Right atrium auricular region (tissue), 2 donors: ENCODE data around the gene NOS1. TPM values are rescaled to one million over a fixed set of nuclear protein-coding genes. Genes with fewer than 3 reads are reported as not detected.

Experiments used
- DNase-seq: peaks from one replicate; pipeline ENCODE4 v3.0.0-alpha.2; 2019; ENCODE audit warnings: low spot score
- H3K27ac ChIP-seq, 2 donors: fragments of 200-600 bp; sonication (generic); 1 replicate in 1 of 2; 2 replicates in 1 of 2; pipeline ENCODE4 v1.5.1; 2016 to 2019
- H3K27me3 ChIP-seq, 2 donors: fragments of 200-600 bp; sonication (generic); one replicate each; pipeline versions ENCODE4 v1.5.1 to v1.6.0; 2017 to 2019
- H3K36me3 ChIP-seq: fragments of 200-600 bp; sonication (generic); one replicate; pipeline ENCODE4 v1.5.1; 2016
- H3K4me1 ChIP-seq, 2 donors: fragments of 200-600 bp; sonication (generic); one replicate each; pipeline versions ENCODE4 v1.5.1 to v1.6.0; 2017 to 2019
- H3K4me3 ChIP-seq, 2 donors: fragments of 200-600 bp; sonication (generic); 1 replicate in 1 of 2; 2 replicates in 1 of 2; pipeline ENCODE4 v1.5.1; 2017 to 2019; ENCODE audit warnings: mild to moderate bottlenecking in 1 of 2, moderate library complexity in 1 of 2
- H3K9me3 ChIP-seq, 2 donors: fragments of 200-600 bp; sonication (generic); one replicate each; pipeline ENCODE4 v1.5.1; 2019
- CTCF ChIP-seq, 2 donors: fragments of 200-600 bp; sonication (generic); IDR thresholded peaks; one replicate each; pipeline ENCODE4 v1.5.1; 2019; ENCODE audit warnings: antibody characterized with exemption in 2 of 2
- total RNA-seq, 2 donors: library from RNA; depleted of rRNA; stranded (reverse); fragments of >200 nt; gene quantifications; one replicate each; pipeline ENCODE4 v1.1.0, GENCODE V29; 2016

NOS1 gene
- total RNA-seq, 2 donors from 2014 or later = 0.04 to 0.67 TPM

DNA sequence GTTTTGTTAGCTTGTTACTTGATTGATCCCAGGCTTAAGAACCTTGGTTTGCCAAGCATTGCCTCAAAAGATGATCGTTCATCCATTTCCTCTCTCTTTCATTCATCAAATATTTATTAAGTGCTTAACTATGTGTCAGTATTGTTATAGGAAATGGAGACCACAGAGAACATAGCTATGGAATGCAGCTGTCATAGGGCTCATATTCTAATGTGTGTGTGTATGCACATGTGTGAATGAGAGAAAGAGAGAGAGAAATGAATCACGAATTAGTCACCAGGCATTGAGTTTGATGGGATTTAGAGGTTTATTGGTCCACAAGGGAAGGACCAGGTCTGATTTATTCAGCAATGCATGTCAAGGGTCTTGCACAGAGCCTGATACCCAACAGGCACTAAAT is 100.2 kb downstream of the NOS1 start:
- no peak overlapping the region for H3K27ac ChIP-seq
- H3K9me3 ChIP-seq = no peaks in the 10 kb centered on the region
- no peaks in the 10 kb centered on the region for H3K36me3 ChIP-seq
- TF ChIP-seq CTCF (IDR thresholded peaks at IDR 0.05) = no peak
- no peak overlapping the region for H3K4me3 ChIP-seq
- no peaks in the 10 kb centered on the region for H3K27me3 ChIP-seq
- no peaks in the 10 kb centered on the region for H3K4me1 ChIP-seq
- no peak for DNase-seq

DNA sequence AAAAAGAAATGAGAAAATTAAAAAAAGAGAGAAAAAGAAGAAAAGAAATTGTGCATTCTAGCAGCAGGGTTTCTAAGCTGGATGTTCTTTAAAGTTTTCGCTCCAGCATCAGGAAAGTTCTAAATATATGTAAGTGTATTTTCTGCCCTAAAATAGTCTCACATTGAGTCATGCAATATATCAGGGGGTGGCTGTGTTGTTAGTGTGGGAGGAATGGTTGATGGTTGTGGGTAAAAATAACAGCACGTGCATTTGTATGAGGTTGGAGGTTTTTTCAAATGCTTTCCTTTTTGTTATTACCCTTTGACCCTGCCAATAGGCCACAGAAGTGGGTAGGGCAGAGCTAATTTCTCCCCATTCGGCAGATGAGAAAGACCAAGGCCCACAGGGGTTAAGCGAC is 106.0 kb downstream of the NOS1 start:
- no peak for TF ChIP-seq CTCF (IDR thresholded peaks at IDR 0.05)
- H3K4me3 ChIP-seq = no peak overlapping the region
- no peaks in the 10 kb centered on the region for H3K36me3 ChIP-seq
- no peak for DNase-seq
- H3K27me3 ChIP-seq = no peaks in the 10 kb centered on the region
- H3K9me3 ChIP-seq = no peaks in the 10 kb centered on the region
- no peak overlapping the region for H3K27ac ChIP-seq
- H3K4me1 ChIP-seq = no peaks in the 10 kb centered on the region

DNA sequence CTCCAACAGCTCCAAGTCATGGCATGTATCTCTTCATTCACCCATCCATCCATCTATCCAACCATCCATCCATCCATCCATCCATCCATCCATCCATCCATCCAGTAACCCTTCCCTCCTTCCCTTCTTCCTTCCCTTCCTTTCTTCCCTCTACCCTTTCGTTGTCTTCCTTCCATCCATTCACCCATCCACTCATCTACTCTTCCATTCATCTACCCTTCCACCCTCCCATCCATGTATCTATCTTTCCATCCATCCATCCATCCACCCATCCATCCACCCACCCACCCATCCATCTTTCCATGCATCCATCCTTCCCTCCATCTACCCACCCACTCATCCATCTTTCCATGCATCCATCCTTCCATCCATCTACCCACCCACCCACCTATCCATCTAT is 117.9 kb downstream of the NOS1 start:
- H3K4me3 ChIP-seq = no peak overlapping the region
- no peaks in the 10 kb centered on the region for H3K4me1 ChIP-seq
- TF ChIP-seq CTCF (IDR thresholded peaks at IDR 0.05) = no peak
- H3K36me3 ChIP-seq = no peaks in the 10 kb centered on the region
- H3K27ac ChIP-seq = no peak overlapping the region
- H3K27me3 ChIP-seq = no peaks in the 10 kb centered on the region
- H3K9me3 ChIP-seq = peaks cover 0 to 7% of the 10 kb centered on the region in 2 donors
- DNase-seq = no peak

GRCh38 chr12:117241697-117242096 is 119.7 kb downstream of the NOS1 start:
- Histone ChIP-seq H3K4me3 (no peak overlapping the region), H3K27ac (no peak overlapping the region), H3K9me3 (no peaks in the 10 kb centered on the region), H3K36me3 (no peaks in the 10 kb centered on the region), H3K27me3 (no peaks in the 10 kb centered on the region), H3K4me1 (no peaks in the 10 kb centered on the region)
- no peak for TF ChIP-seq CTCF (IDR thresholded peaks at IDR 0.05)
- no peak for DNase-seq

DNA sequence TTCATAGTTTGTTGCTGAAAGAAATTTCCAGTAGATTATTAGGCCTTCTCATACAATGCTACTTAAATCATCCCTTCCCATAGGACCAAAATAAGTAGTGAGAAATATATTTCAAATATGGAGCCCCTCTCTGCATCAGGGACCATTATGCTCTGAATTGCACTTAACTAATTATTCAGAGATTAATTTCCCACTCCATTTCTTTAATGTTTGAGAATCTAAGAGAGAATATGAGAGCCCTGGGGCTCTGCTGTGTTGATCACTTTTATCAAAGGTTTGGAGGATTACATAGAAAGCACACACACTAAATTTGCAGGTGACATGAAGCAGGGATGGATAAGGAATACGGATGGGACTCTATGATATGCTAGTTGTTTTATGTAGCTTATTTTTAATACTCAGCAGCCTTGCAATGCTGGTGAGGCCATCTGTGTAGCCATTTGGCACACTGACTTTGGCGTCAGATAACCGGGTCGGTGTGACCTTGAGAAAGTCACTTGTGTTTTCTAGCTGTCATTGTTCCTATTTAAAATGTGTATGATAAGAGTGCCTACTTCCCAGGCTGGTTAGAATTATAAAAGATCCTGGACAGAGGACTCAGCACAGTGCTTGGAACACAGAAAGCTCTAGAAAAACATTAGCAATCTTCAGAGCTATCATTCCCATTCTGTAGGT is 121.2 kb downstream of the NOS1 start:
- H3K4me3 ChIP-seq = no peak overlapping the region
- DNase-seq = no peak
- H3K27me3 ChIP-seq = no peaks in the 10 kb centered on the region
- H3K27ac ChIP-seq = no peak overlapping the region
- no peak for TF ChIP-seq CTCF (IDR thresholded peaks at IDR 0.05)
- no peaks in the 10 kb centered on the region for H3K9me3 ChIP-seq
- no peaks in the 10 kb centered on the region for H3K4me1 ChIP-seq
- H3K36me3 ChIP-seq = no peaks in the 10 kb centered on the region

GRCh38 chr12:117236456-117237001 is 124.9 kb downstream of the NOS1 start:
- no peaks in the 10 kb centered on the region for H3K36me3 ChIP-seq
- peak; percentile 60 to 85 for TF ChIP-seq CTCF (IDR thresholded peaks at IDR 0.05)
- no peaks in the 10 kb centered on the region for H3K4me1 ChIP-seq
- DNase-seq = peak; percentile 77
- H3K27ac ChIP-seq = no peak overlapping the region
- no peaks in the 10 kb centered on the region for H3K9me3 ChIP-seq
- no peaks in the 10 kb centered on the region for H3K27me3 ChIP-seq
- H3K4me3 ChIP-seq = no peak overlapping the region
